Stimulated activated CD8-positive, alpha-beta memory T cell treated with anti-CD3 and anti-CD28 coated beads, Interleukin-12 subunit alpha, Interleukin-12 subunit beta, amount 100 ng/mL, for 4 hours (primary cell): Measurements from ENCODE around the gene HS6ST1.
"Not testable (repeated sequence)": the region's sequence is repeated elsewhere in the genome, so short reads cannot be mapped to it uniquely, and the experiment has no call there.

Source experiments
- DNase-seq: peaks from one replicate; pipeline ENCODE4 v3.0.0-alpha.2; 2020; ENCODE audit warnings: low read depth

The HS6ST1 gene

GRCh38 chr2:128268611-128269010 is 50.1 kb downstream of the HS6ST1 start:
- not testable (repeated sequence) for DNase-seq

GRCh38 chr2:128268145-128268544 is 50.5 kb downstream of the HS6ST1 start:
- DNase-seq: not testable (repeated sequence)

- DNase-seq: not testable (repeated sequence)
These were observed 51.0 kb downstream of the HS6ST1 start for GRCh38 chr2:128267649-128268048.

GRCh38 chr2:128267197-128267596 is 51.5 kb downstream of the HS6ST1 start:
- not testable (repeated sequence) for DNase-seq

GRCh38 chr2:128266463-128266862 is 52.2 kb downstream of the HS6ST1 start:
- DNase-seq: not testable (repeated sequence)

GRCh38 chr2:128265608-128265993 is 53.1 kb downstream of the HS6ST1 start:
- not testable (repeated sequence) for DNase-seq

GRCh38 chr2:128264881-128265607 is 53.6 kb downstream of the HS6ST1 start:
- no peak for DNase-seq

- DNase-seq: no peak
These were observed 54.8 kb downstream of the HS6ST1 start for GRCh38 chr2:128263902-128264331.

- no peak for DNase-seq
These were observed 56.1 kb downstream of the HS6ST1 start for GRCh38 chr2:128262315-128263253.

GRCh38 chr2:128261245-128262128 is 57.2 kb downstream of the HS6ST1 start:
- DNase-seq: no peak

- DNase-seq: no peak
These were observed 58.2 kb downstream of the HS6ST1 start for GRCh38 chr2:128260239-128261138.

GRCh38 chr2:128259585-128259984 is 59.1 kb downstream of the HS6ST1 start:
- no peak for DNase-seq

GRCh38 chr2:128258218-128258617 is 60.5 kb downstream of the HS6ST1 start:
- no peak for DNase-seq

GRCh38 chr2:128252501-128252900 is 66.2 kb downstream of the HS6ST1 start:
- no peak for DNase-seq

GRCh38 chr2:128252086-128252485 is 66.6 kb downstream of the HS6ST1 start:
- DNase-seq: not testable (repeated sequence)

- DNase-seq: no peak
These were observed 68.2 kb downstream of the HS6ST1 start for GRCh38 chr2:128250229-128251025.

- DNase-seq: no peak
These were observed 69.1 kb downstream of the HS6ST1 start for GRCh38 chr2:128249555-128249954.

GRCh38 chr2:128245813-128246212 is 72.9 kb downstream of the HS6ST1 start:
- no peak for DNase-seq

- no peak for DNase-seq
These were observed 76.8 kb downstream of the HS6ST1 start for GRCh38 chr2:128241896-128242295.
